ENCODE results near the gene TSPAN9. TPM values are rescaled to one million over a fixed set of nuclear protein-coding genes. Genes with fewer than 3 reads are reported as not detected.

The TSPAN9 gene
- total and polyA plus RNA-seq, 4 donors: 17.4 to 62.9 (median 34.2) TPM

GRCh38 chr12:3046441-3047200, 30.6 kb upstream of the TSPAN9 start:
- no peak overlapping the region for H3K27ac ChIP-seq (ENCODE audit: low read depth in 1 of 2, low read length in 2 of 2)
- H3K4me3 ChIP-seq (ENCODE audit: low read depth in 1 of 3, low read length in 3 of 3): no peak overlapping the region
- TF ChIP-seq SP1 (IDR thresholded peaks at IDR 0.05): no peak
- TF ChIP-seq RXRA (IDR thresholded peaks at IDR 0.05): no peak
- no peak for TF ChIP-seq REST (IDR thresholded peaks at IDR 0.05)
- no peak for TF ChIP-seq TAF1 (conservative IDR thresholded peaks at IDR 0.05)
- TF ChIP-seq HNF4A (conservative IDR thresholded peaks at IDR 0.05): no peak
- no peak for TF ChIP-seq NR2F2 (IDR thresholded peaks at IDR 0.05)
- no peak for TF ChIP-seq EGR1 (IDR thresholded peaks at IDR 0.05; ENCODE audit: low read depth in 2 of 2)
- no peak for TF ChIP-seq HNF4G (IDR thresholded peaks at IDR 0.05)
- TF ChIP-seq, protein P1, sequence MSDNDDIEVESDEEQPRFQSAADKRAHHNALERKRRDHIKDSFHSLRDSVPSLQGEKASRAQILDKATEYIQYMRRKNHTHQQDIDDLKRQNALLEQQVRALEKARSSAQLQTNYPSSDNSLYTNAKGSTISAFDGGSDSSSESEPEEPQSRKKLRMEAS (IDR thresholded peaks at IDR 0.05): no peak
- no peak for TF ChIP-seq JUND (IDR thresholded peaks at IDR 0.05)
- TF ChIP-seq, protein P2, sequence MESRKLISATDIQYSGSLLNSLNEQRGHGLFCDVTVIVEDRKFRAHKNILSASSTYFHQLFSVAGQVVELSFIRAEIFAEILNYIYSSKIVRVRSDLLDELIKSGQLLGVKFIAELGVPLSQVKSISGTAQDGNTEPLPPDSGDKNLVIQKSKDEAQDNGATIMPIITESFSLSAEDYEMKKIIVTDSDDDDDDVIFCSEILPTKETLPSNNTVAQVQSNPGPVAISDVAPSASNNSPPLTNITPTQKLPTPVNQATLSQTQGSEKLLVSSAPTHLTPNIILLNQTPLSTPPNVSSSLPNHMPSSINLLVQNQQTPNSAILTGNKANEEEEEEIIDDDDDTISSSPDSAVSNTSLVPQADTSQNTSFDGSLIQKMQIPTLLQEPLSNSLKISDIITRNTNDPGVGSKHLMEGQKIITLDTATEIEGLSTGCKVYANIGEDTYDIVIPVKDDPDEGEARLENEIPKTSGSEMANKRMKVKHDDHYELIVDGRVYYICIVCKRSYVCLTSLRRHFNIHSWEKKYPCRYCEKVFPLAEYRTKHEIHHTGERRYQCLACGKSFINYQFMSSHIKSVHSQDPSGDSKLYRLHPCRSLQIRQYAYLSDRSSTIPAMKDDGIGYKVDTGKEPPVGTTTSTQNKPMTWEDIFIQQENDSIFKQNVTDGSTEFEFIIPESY (IDR thresholded peaks at IDR 0.05): no peak
- no peak for TF ChIP-seq YY1 (IDR thresholded peaks at IDR 0.05)
- no peak for TF ChIP-seq CTCF (IDR thresholded peaks at IDR 0.05; ENCODE audit: low read depth, low read length, missing input control)
- no peak for TF ChIP-seq RAD21 (IDR thresholded peaks at IDR 0.05)
- no peak for TF ChIP-seq GABPA (IDR thresholded peaks at IDR 0.05 in 1 of 2, conservative IDR thresholded peaks at IDR 0.05 in 1 of 2)
- TF ChIP-seq, protein P3, sequence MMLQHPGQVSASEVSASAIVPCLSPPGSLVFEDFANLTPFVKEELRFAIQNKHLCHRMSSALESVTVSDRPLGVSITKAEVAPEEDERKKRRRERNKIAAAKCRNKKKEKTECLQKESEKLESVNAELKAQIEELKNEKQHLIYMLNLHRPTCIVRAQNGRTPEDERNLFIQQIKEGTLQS (IDR thresholded peaks at IDR 0.05): no peak
- no peaks in the 10 kb centered on the region for H3K36me3 ChIP-seq (ENCODE audit: control insufficient read depth in 4 of 4, insufficient read depth in 3 of 4, low read depth in 1 of 4, low read length in 3 of 4)
- H3K4me1 ChIP-seq (ENCODE audit: control insufficient read depth in 4 of 4, insufficient read depth in 4 of 4, low read length in 3 of 4): no peaks in the 10 kb centered on the region
- H3K9me3 ChIP-seq (ENCODE audit: control insufficient read depth in 4 of 4, low read length in 3 of 4): no peaks in the 10 kb centered on the region
- WGBS: 82% methylated on average over 17 of the region's 17 CpGs
- no peaks in the 10 kb centered on the region for H3K27me3 ChIP-seq (ENCODE audit: control insufficient read depth in 4 of 4, insufficient read depth in 4 of 4, low read length in 3 of 4)
- H3K9ac ChIP-seq (ENCODE audit: low read depth in 1 of 2, low read length in 2 of 2): no peak overlapping the region
- DNase-seq (ENCODE audit: low spot score): no peak

Measured in liver (tissue), 9 donors.